Mesenchymal stem cell (in vitro differentiated cells and primary cell): ENCODE results near the gene XIRP2.
A peak's percentile ranks its signal among the peaks of the same experiment; 100 is the strongest.

Experiments used
- DNase-seq: peaks from one replicate; pipeline ENCODE4 v3.0.0-alpha.2; 2013
- H2AFZ ChIP-seq: one replicate; pipeline ENCODE4 v1.6.1; 2013; ENCODE audit warnings: low read depth, mild to moderate bottlenecking, control low read depth, inconsistent platforms, low read length, moderate library complexity
- H2AK5ac ChIP-seq: 2 replicates; pipeline ENCODE4 v1.6.1; 2013; ENCODE audit warnings: low read length, moderate library complexity, mild to moderate bottlenecking, inconsistent platforms; ENCODE audit not compliant: severe bottlenecking
- H2BK120ac ChIP-seq: one replicate; pipeline ENCODE4 v1.6.1; 2013; ENCODE audit warnings: low read depth, mild to moderate bottlenecking, inconsistent platforms, low read length, moderate library complexity
- H2BK12ac ChIP-seq, 2 experiments: one replicate each; pipeline ENCODE4 v1.6.1; 2013; ENCODE audit warnings: inconsistent platforms in 2 of 2, low read length in 2 of 2, mild to moderate bottlenecking in 2 of 2, moderate library complexity in 2 of 2, control low read depth in 1 of 2
- H2BK15ac ChIP-seq: one replicate; pipeline ENCODE4 v1.6.1; 2013; ENCODE audit warnings: mild to moderate bottlenecking, low read depth, inconsistent platforms; ENCODE audit not compliant: poor library complexity, severe bottlenecking
- H2BK5ac ChIP-seq: 2 replicates; pipeline ENCODE4 v1.6.1; 2013; ENCODE audit warnings: low read depth, mild to moderate bottlenecking, low read length, control low read depth, inconsistent platforms; ENCODE audit not compliant: poor library complexity, severe bottlenecking
- H3K14ac ChIP-seq, 2 experiments: one replicate each; pipeline ENCODE4 v1.6.1; 2013; ENCODE audit warnings: inconsistent platforms in 2 of 2, low read length in 2 of 2, control low read depth in 1 of 2, mild to moderate bottlenecking in 1 of 2, moderate library complexity in 1 of 2
- H3K18ac ChIP-seq, 2 experiments: one replicate each; pipeline ENCODE4 v1.6.1; 2013; ENCODE audit warnings: inconsistent platforms in 2 of 2, low read length in 2 of 2, control low read depth in 1 of 2, low read depth in 1 of 2, mild to moderate bottlenecking in 1 of 2
- H3K23ac ChIP-seq, 2 experiments: one replicate each; pipeline ENCODE4 v1.6.1; 2013; ENCODE audit warnings: inconsistent platforms in 2 of 2, low read length in 2 of 2, mild to moderate bottlenecking in 2 of 2, moderate library complexity in 2 of 2, control low read depth in 1 of 2
- H3K27ac ChIP-seq: 2 replicates; pipeline ENCODE4 v1.5.1; 2013; ENCODE audit warnings: mild to moderate bottlenecking, moderate library complexity, low read length, control low read depth, inconsistent platforms; ENCODE audit not compliant: poor library complexity, severe bottlenecking
- H3K27me3 ChIP-seq, 2 experiments: 2 replicates each; pipeline versions ENCODE4 v1.6.1 to v1.7.0; 2013; ENCODE audit warnings: low read length in 2 of 2, mild to moderate bottlenecking in 2 of 2, moderate library complexity in 2 of 2, control low read depth in 1 of 2, inconsistent platforms in 1 of 2; ENCODE audit not compliant: control insufficient read depth in 1 of 2, insufficient read depth in 1 of 2
- H3K36me3 ChIP-seq, 2 experiments: 2 replicates each; pipeline versions ENCODE4 v1.6.1 to v1.7.0; 2013; ENCODE audit warnings: low read length in 2 of 2, control low read depth in 1 of 2, inconsistent platforms in 1 of 2, low read depth in 1 of 2, mild to moderate bottlenecking in 1 of 2; ENCODE audit not compliant: insufficient read depth in 2 of 2, control insufficient read depth in 1 of 2
- H3K4ac ChIP-seq, 2 experiments: one replicate each; pipeline ENCODE4 v1.6.1; 2013; ENCODE audit warnings: inconsistent platforms in 2 of 2, low read length in 2 of 2, mild to moderate bottlenecking in 2 of 2, moderate library complexity in 2 of 2, control low read depth in 1 of 2, low read depth in 1 of 2
- H3K4me1 ChIP-seq: 2 replicates; pipeline ENCODE4 v1.6.1; 2013; ENCODE audit warnings: low read depth, low read length, control low read depth; ENCODE audit not compliant: control insufficient read depth, insufficient read depth
- H3K4me2 ChIP-seq: 2 replicates; pipeline ENCODE4 v1.6.1; 2013; ENCODE audit warnings: low read length, mild to moderate bottlenecking, inconsistent platforms; ENCODE audit not compliant: poor library complexity, severe bottlenecking
- H3K4me3 ChIP-seq, 2 experiments: 2 replicates each; pipeline versions ENCODE4 v1.5.1 to v1.7.0; 2013; ENCODE audit warnings: low read length in 2 of 2, mild to moderate bottlenecking in 2 of 2, control low read depth in 1 of 2, low read depth in 1 of 2; ENCODE audit not compliant: insufficient read depth in 1 of 2
- H3K79me1 ChIP-seq: replicated peaks from 2 replicates; pipeline ENCODE4 v1.6.1; 2013; ENCODE audit warnings: mild to moderate bottlenecking, control low read depth, low read length, inconsistent platforms; ENCODE audit not compliant: poor library complexity, severe bottlenecking
- H3K9ac ChIP-seq: 2 replicates; pipeline ENCODE4 v1.7.0; 2013; ENCODE audit warnings: mild to moderate bottlenecking, low read length, moderate library complexity
- H3K9me3 ChIP-seq: 2 replicates; pipeline ENCODE4 v1.7.0; 2013; ENCODE audit warnings: mild to moderate bottlenecking, low read length; ENCODE audit not compliant: control insufficient read depth
- H4K8ac ChIP-seq: one replicate; pipeline ENCODE4 v1.6.1; 2013; ENCODE audit warnings: inconsistent platforms, mild to moderate bottlenecking, low read length, moderate library complexity
- H4K91ac ChIP-seq: one replicate; pipeline ENCODE4 v1.6.1; 2013; ENCODE audit warnings: mild to moderate bottlenecking, low read length, inconsistent platforms
- WGBS: methylation state at CpG from one replicate; pipeline ENCODE4 v1.1.7; 2013; ENCODE audit warnings: mixed read lengths; 5-methylcytosine and 5-hydroxymethylcytosine counted together

The XIRP2 gene

GRCh38 chr2:167212014-167212648 is 323.9 kb downstream of the XIRP2 start:
- H2AFZ ChIP-seq = no peak overlapping the region
- no peak overlapping the region for H2BK120ac ChIP-seq
- H2BK12ac ChIP-seq = no peak overlapping the region
- H3K27me3 ChIP-seq = no peaks in the 10 kb centered on the region
- no peaks in the 10 kb centered on the region for H3K36me3 ChIP-seq
- no peaks in the 10 kb centered on the region for H3K4me1 ChIP-seq
- H3K9me3 ChIP-seq = no peaks in the 10 kb centered on the region
- H3K27ac ChIP-seq = no peak overlapping the region
- H3K14ac ChIP-seq = no peak overlapping the region
- H4K8ac ChIP-seq = no peak overlapping the region
- WGBS = 19% methylated on average over 3 of the region's 3 CpGs
- H2AK5ac ChIP-seq = no peak overlapping the region
- H2BK5ac ChIP-seq = no peak overlapping the region
- H2BK15ac ChIP-seq = no peak overlapping the region
- H4K91ac ChIP-seq = no peak overlapping the region
- no peak overlapping the region for H3K23ac ChIP-seq
- H3K79me1 ChIP-seq = no peaks in the 10 kb centered on the region
- no peak overlapping the region for H3K4me3 ChIP-seq
- H3K18ac ChIP-seq = no peak overlapping the region
- H3K4ac ChIP-seq = no peak overlapping the region
- DNase-seq = peak; percentile 55
- no peak overlapping the region for H3K4me2 ChIP-seq
- H3K9ac ChIP-seq = no peak overlapping the region

DNA sequence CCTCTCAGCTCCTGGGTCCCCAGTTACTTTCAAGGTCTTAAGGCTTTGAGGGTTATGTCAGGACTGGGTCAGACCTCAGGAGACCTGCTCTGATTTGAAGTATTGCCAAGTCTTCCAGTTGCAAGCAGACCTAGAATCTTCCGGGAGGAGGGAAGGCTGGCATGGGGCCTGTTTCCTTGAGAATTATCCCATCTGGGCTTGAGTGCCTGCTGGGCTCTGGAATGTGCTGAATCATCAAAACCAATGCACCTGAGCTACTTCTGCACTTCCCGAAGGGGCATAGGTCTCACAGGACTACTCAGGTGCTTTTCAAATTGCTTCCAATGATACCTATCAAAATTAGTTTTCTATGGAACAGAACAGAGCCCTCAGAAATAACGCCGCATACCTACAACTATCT is 327.3 kb downstream of the XIRP2 start:
- Histone ChIP-seq H2BK120ac (no peak overlapping the region), H2BK15ac (no peak overlapping the region), H3K27ac (no peak overlapping the region), H3K9me3 (no peaks in the 10 kb centered on the region), H3K23ac (no peak overlapping the region), H3K4ac (no peak overlapping the region), H2BK5ac (no peak overlapping the region), H2AK5ac (no peak overlapping the region), H3K79me1 (no peaks in the 10 kb centered on the region), H3K9ac (no peak overlapping the region), H3K14ac (no peak overlapping the region), H3K4me2 (no peak overlapping the region), H2BK12ac (no peak overlapping the region), H4K8ac (no peak overlapping the region), H3K4me1 (no peaks in the 10 kb centered on the region), H3K36me3 (no peaks in the 10 kb centered on the region), H2AFZ (no peak overlapping the region), H3K27me3 (no peaks in the 10 kb centered on the region), H4K91ac (no peak overlapping the region), H3K4me3 (no peak overlapping the region), H3K18ac (no peak overlapping the region)
- no peak for DNase-seq
- 93% methylated on average over 2 of the region's 4 CpGs for WGBS

DNA sequence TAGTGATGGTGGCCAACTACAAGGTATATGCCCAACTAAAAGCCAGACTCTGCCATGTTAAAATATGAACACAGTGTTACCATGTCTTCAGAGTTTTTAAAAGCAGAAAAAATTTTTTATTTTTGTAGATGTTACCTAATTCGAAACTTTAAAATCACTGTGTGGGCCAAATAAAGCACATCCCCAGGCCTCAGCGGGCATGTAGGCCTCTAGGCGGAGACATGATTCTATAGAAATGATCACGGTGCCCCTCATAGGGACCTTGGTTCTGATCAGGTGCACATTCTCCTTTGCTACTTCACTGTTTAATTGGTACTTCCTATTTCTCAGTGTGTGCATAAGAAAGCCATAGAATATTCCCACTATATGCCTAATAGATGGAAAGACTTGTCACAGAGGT is 349.2 kb downstream of the XIRP2 start:
- Histone ChIP-seq H3K14ac (no peak overlapping the region), H2AFZ (no peak overlapping the region), H4K8ac (no peak overlapping the region), H2BK12ac (no peak overlapping the region), H3K4me3 (no peak overlapping the region), H2BK5ac (no peak overlapping the region), H3K27me3 (no peaks in the 10 kb centered on the region), H3K18ac (no peak overlapping the region), H3K23ac (no peak overlapping the region), H3K4ac (no peak overlapping the region), H2BK120ac (no peak overlapping the region), H3K79me1 (no peaks in the 10 kb centered on the region), H2AK5ac (no peak overlapping the region), H3K9me3 (no peaks in the 10 kb centered on the region), H3K9ac (no peak overlapping the region), H4K91ac (no peak overlapping the region), H3K27ac (no peak overlapping the region), H3K4me1 (no peaks in the 10 kb centered on the region), H2BK15ac (no peak overlapping the region), H3K36me3 (no peaks in the 10 kb centered on the region), H3K4me2 (no peak overlapping the region)
- DNase-seq = no peak
- WGBS = 87% methylated on average over 3 of the region's 4 CpGs

DNA sequence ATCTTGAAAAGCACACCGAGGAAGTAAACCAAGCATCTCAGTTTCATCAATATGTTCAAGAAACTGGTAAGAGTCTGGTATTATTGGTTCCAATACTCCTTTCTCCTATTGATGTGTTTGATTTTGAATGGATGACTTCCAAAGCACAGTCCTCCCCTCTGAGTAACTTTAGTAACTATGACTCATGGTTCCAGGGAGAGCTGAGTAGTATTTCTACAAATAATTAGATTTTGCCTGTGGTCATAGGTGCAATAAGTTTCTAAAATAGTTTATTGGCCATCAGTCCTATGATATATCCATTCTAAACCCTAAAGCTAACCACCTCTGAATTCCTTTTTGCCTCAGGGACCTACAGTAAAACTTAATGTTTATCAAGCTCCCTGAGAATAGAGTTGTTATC is 352.4 kb downstream of the XIRP2 start:
- H4K91ac ChIP-seq = no peak overlapping the region
- no peak overlapping the region for H2AK5ac ChIP-seq
- no peak overlapping the region for H2AFZ ChIP-seq
- H3K23ac ChIP-seq = no peak overlapping the region
- H3K27ac ChIP-seq = no peak overlapping the region
- H2BK12ac ChIP-seq = no peak overlapping the region
- H3K4me3 ChIP-seq = no peak overlapping the region
- H2BK120ac ChIP-seq = no peak overlapping the region
- no peaks in the 10 kb centered on the region for H3K36me3 ChIP-seq
- no peak overlapping the region for H4K8ac ChIP-seq
- no peak overlapping the region for H3K14ac ChIP-seq
- no peaks in the 10 kb centered on the region for H3K27me3 ChIP-seq
- H3K9ac ChIP-seq = no peak overlapping the region
- no peak overlapping the region for H2BK15ac ChIP-seq
- DNase-seq = no peak
- no peaks in the 10 kb centered on the region for H3K79me1 ChIP-seq
- H3K4ac ChIP-seq = no peak overlapping the region
- no peak overlapping the region for H2BK5ac ChIP-seq
- H3K4me2 ChIP-seq = no peak overlapping the region
- WGBS = no CpG with 5 or more reads among the region's 1 CpG
- H3K18ac ChIP-seq = no peak overlapping the region
- H3K4me1 ChIP-seq = no peaks in the 10 kb centered on the region
- no peaks in the 10 kb centered on the region for H3K9me3 ChIP-seq
